Measurements from ENCODE around the gene PLCB4. TPM values are rescaled to one million over a fixed set of nuclear protein-coding genes. Genes with fewer than 3 reads are reported as not detected.

PLCB4 gene
- total RNA-seq, 1 experiment from 2014 or later: 22.7 TPM

- peak; percentile 78 for DNase-seq (ENCODE audit: low read depth)
These were observed 9.0 kb upstream of the PLCB4 start for GRCh38 chr20:9059931-9060330.

DNA sequence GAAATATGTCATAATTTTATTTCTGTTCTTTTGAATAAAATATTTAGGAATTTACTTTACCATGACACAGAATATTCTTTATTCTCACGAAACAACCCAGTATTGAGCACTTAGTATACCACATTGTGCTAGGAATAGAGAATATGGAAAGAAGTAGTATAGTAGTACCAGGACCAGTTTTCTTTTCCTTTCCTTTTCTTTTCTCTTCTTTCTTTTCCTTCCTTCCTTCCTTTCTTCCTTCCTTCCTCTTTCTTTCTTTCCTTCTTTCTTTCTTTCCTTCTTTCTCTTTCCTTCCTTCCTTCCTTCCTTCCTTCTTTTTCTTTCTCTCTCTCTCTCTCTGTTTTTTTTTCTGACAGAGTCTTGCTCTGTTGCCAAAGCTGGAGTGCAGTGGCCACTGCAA lies 7.5 kb upstream of the PLCB4 start:
- no peak for DNase-seq (ENCODE audit: low read depth)

- DNase-seq (ENCODE audit: low read depth): no peak
These were observed 6.8 kb upstream of the PLCB4 start for GRCh38 chr20:9062066-9062465.

- no peak for DNase-seq (ENCODE audit: low read depth)
These were observed 2.7 kb upstream of the PLCB4 start for GRCh38 chr20:9066191-9066590.

DNA sequence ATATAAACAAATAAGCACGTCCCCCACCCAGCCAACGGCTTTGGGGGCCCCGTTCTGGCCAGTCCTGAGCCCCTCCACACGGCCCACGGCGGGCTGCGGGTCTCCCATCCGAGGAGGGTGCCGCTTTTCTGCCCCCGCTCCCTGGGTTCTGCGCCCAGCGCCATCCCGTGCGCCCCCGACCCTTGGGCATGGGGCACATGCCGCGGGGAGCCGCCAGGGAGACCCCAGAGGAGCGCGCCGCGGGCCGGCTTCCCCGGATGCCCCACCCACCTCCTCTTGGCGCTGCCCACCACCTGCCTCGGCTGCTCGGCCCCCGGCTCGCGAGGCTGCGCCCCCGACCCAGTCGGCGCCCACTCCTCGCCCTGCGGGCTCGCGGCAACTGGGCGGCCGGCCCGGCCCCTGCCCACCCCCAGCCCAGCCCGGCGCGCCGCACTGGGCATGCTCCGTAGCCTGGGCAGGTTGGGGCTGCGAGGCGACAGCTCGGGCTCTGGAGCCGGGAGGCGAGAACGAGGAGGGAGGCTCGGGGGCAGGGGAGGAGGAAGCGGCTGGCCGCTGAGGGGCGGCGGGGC lies 570 bp upstream of the PLCB4 start:
- peak; percentile 30 for DNase-seq (ENCODE audit: low read depth)

DNA sequence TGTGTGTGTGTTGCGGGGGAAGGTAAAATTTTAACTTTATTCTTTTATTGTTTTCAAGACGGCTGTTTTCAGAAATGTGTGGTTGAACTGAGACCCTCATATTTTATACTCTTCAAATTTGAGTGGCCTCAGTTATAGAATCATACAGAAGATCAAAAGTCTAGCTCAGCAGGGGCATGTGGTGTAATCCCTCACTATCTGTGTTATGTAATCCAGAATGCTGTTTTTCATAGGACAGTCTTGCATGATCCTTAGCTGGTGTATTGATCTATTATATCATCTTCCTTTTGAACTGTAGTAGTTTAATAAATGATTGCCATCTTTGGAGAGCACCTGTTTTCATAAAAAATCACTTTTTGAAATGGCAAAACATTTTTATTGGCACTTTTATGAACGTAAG lies 1.4 kb downstream of the PLCB4 start:
- DNase-seq (ENCODE audit: low read depth): no peak

- peak; percentile 37 for DNase-seq (ENCODE audit: low read depth)
These were observed 3.3 kb downstream of the PLCB4 start for GRCh38 chr20:9071976-9072726.

DNA sequence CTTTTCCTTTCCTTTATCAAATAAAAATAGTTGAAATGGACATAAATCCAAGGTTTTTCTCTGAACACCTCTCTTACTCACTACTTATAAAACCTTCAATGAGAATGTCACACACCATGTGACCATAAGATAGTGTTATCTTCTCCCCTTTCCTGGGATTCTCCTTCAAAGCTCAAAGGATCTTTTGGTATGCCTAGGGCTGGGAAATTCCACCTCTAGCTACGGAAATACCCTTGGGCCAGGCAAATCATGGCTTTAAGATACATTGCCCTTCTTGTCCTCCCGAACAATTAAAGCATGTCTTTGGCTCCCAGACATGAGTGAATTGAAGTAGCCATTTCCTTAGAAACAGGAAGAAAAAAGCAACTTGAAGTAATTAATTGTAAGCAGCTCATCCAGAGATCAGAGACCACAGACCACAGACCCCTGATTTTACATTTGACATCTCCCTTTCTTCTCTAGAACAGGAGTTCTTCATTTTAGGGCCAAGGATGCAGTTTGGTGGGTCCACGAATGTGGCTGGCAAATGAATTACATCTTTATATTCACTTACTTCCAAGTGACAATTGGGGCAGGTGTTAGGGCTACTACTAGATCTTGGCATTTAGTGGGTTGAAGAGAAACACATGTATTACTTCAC lies 4.1 kb downstream of the PLCB4 start:
- no peak for DNase-seq (ENCODE audit: low read depth)

GRCh38 chr20:9075264-9076095 lies 6.6 kb downstream of the PLCB4 start:
- no peak for DNase-seq (ENCODE audit: low read depth)

GRCh38 chr20:9076440-9076839 lies 7.6 kb downstream of the PLCB4 start:
- no peak for DNase-seq (ENCODE audit: low read depth)

DNA sequence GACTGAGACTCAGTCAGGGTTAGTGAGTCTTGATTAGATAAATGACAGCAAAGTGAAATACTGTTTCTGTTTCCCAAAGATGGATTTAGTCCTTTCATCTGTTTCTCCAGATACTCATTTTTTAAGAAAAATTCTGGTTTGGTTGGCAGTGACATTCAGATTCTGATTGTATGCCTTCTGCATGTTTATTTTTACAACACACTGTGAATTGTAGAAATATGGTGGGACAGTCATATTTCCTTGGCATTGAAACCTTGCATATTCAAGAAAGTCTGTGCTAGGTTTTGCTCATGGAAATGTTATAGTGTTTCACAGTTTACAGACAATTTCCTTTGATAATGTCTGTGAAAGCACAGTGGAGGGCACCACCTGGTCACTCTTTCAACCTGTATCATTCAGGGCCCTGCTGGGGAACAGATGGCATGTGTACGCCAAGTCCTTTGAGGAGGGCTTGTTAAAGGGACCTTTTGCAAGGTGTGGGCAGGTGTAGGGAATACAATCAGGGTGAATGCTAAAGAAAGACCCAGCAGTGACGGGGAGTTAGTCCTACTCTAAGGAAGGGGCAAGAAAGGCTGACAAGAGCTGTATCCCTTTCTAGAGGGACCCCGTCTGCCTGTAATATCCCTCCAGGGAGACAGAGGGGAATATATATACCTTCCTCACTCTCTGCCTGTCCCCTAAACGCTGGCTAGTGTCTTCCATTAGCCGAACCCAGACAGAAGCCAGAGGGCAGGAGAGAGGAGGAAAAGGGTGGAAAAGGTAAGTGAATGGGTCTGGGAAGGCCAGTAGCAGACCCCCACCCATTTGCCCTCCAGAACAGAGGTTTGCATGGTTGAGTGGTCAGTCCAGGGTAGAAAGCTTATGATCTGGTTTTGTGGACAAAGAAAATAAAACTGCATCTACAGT lies 10.2 kb downstream of the PLCB4 start:
- no peak for DNase-seq (ENCODE audit: low read depth)

DNA sequence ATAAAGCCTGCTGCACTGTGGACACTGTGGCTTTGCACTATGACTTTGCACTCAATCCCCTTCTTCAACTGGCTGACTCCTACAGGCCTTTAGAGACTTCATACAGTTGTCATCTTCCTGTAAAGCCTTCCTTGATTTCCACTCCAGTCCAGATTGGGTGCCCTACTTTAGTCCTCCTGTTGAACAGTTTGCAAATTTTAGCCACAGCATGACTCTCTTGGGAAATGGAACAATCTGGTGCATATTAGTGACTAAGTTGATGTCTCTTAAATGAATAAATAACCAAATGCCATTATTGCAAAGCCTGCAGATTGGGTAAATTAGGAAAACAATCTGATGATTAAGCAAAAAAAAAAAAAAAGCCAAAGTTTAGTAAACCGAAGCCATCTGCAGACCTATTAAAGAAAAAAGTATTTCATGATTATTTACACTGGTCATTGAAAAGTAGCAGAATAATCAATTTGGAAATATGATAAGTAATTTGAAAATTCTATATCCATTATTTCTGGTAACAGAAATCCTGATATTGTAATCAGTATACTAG lies 12.6 kb downstream of the PLCB4 start:
- DNase-seq (ENCODE audit: low read depth): no peak

DNA sequence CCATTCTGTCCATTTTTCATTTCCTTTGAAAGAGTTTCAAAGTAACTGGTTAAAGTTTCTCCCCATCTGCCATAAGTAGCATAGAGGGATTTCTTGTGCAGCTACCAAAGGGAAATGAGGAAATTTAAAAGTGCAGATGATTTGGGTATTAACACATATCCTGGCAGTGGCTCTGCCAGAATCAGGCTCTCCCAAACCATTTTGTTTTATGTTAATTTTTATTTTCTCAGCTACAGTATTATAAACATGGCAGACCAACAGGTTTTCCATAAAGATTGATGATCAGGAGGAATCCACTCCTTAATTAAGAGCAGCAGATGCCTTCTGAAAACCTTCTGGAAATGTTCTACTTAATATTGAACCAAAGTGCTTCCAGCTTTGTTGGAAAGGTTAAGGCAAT lies 13.9 kb downstream of the PLCB4 start:
- DNase-seq (ENCODE audit: low read depth): no peak

GRCh38 chr20:9087531-9088217 lies 18.8 kb downstream of the PLCB4 start:
- no peak for DNase-seq (ENCODE audit: low read depth)

GRCh38 chr20:9088556-9088955 lies 19.7 kb downstream of the PLCB4 start:
- DNase-seq (ENCODE audit: low read depth): no peak

DNA sequence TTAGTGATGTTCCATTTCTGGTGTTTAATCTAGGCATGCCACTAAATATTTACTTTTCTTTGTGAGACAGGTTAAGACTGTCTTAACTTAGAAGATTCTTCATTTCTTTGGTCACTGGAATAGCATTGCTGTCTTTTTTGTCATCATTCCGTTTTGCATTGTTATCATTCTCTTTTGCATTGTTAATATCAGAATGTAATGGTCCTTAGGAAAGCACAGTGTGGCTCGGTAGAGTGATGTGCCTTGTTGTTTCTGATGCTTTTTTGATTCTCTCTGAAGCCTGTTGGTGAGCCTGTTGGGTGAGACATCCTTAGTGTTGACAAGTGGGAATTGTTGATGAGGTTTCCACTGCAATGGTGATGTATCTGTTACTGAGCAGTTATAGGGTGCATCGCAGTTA lies 23.2 kb downstream of the PLCB4 start:
- DNase-seq (ENCODE audit: low read depth): no peak

- no peak for DNase-seq (ENCODE audit: low read depth)
These were observed 23.8 kb downstream of the PLCB4 start for GRCh38 chr20:9092655-9093054.

GRCh38 chr20:9093218-9093957 lies 24.5 kb downstream of the PLCB4 start:
- DNase-seq (ENCODE audit: low read depth): no peak

GRCh38 chr20:9099372-9099771 lies 30.5 kb downstream of the PLCB4 start:
- DNase-seq (ENCODE audit: low read depth): no peak

All from HT1080 (cell line).